ENCODE measurements around the gene EMCN. TPM values are rescaled to one million over a fixed set of nuclear protein-coding genes. Genes with fewer than 3 reads are reported as not detected.

EMCN gene
- total and polyA plus RNA-seq, 2 of the 8 experiments (the other 6 are each of a cell fraction or from before 2014, with no cell fraction given): not detected

- no peaks in the 10 kb centered on the region for H3K23me2 ChIP-seq (ENCODE audit: low read depth, low read length)
- H2BK5ac ChIP-seq (ENCODE audit: low read depth, low read length): no peak overlapping the region
- H3K14ac ChIP-seq (ENCODE audit: insufficient read length): no peak overlapping the region
- no peak overlapping the region for H4K5ac ChIP-seq (ENCODE audit: insufficient read length, low read depth, low read length)
- TF ChIP-seq TAF7 (optimal IDR thresholded peaks at IDR 0.05; ENCODE audit: borderline replicate concordance, low read depth, low read length) (no peak), EGR1 (IDR thresholded peaks at IDR 0.05; ENCODE audit: borderline replicate concordance, low read depth, low read length) (no peak), JUND (IDR thresholded peaks at IDR 0.05; ENCODE audit: low read length) (no peak), PHF8 (conservative IDR thresholded peaks at IDR 0.05; ENCODE audit: low read depth, low read length) (no peak), CHD1 (IDR thresholded peaks at IDR 0.05; ENCODE audit: low read depth, low read length) (no peak), POU5F1 (IDR thresholded peaks at IDR 0.05; ENCODE audit: low read depth, low read length) (no peak), ATF3 (IDR thresholded peaks at IDR 0.05; ENCODE audit: insufficient read depth, low read depth, low read length) (no peak), POLR2AphosphoS5 (IDR thresholded peaks at IDR 0.05; ENCODE audit: low read depth, low read length) (no peak), YY1 (IDR thresholded peaks at IDR 0.05; ENCODE audit: low read depth, low read length) (no peak), SIRT6 (IDR thresholded peaks at IDR 0.05; ENCODE audit: low read length) (no peak), RAD21 (IDR thresholded peaks at IDR 0.05 in 1 of 2, conservative IDR thresholded peaks at IDR 0.05 in 1 of 2; ENCODE audit: low read depth in 2 of 2, low read length in 2 of 2) (no peak), CHD2 (IDR thresholded peaks at IDR 0.05; ENCODE audit: low read length) (no peak)
- no peak overlapping the region for H3K9ac ChIP-seq (replicated peaks in 1 of 4; ENCODE audit: extremely low read depth in 1 of 4, low read depth in 3 of 4, low read length in 3 of 4)
- no peak overlapping the region for H3K56ac ChIP-seq (replicated peaks; ENCODE audit: insufficient read length, low read depth, low read length)
- H2BK20ac ChIP-seq (ENCODE audit: low read length): no peak overlapping the region
- H3K27me3 ChIP-seq (replicated peaks in 1 of 4; ENCODE audit: control insufficient read depth in 3 of 4, extremely low read depth in 1 of 4, insufficient read depth in 3 of 4, low read length in 3 of 4): no peaks in the 10 kb centered on the region
- no peak overlapping the region for H3K27ac ChIP-seq (ENCODE audit: low read depth, low read length)
- no peak overlapping the region for H3K4me3 ChIP-seq (ENCODE audit: extremely low read depth in 1 of 4, insufficient read depth in 2 of 4, low read depth in 3 of 4, low read length in 4 of 4)
- H3K79me2 ChIP-seq (ENCODE audit: control insufficient read depth in 1 of 2, insufficient read depth in 2 of 2, low read length in 2 of 2): no peaks in the 10 kb centered on the region
- no peaks in the 10 kb centered on the region for H4K20me1 ChIP-seq (replicated peaks in 1 of 2; ENCODE audit: control insufficient read depth in 1 of 2, insufficient read depth in 2 of 2, low read length in 2 of 2)
- no peak overlapping the region for H2BK15ac ChIP-seq (ENCODE audit: low read length)
- CTCF ChIA-PET (ENCODE audit: partially characterized antibody): interaction anchor here (0.5 to 1.1 kb wide), 2 partner anchors 10 to 1551 kb away, joined by 3 read pairs; no protein-coding TSS in a partner anchor
- no peak overlapping the region for H2BK12ac ChIP-seq (ENCODE audit: low read depth, low read length)
- no peaks in the 10 kb centered on the region for H3K36me3 ChIP-seq (ENCODE audit: control insufficient read depth in 2 of 4, insufficient read depth in 4 of 4, low read length in 3 of 4)
- no peak overlapping the region for H2AFZ ChIP-seq (ENCODE audit: low read length)
- H2AK5ac ChIP-seq (ENCODE audit: low read depth, low read length): no peak overlapping the region
- no peak overlapping the region for H3K18ac ChIP-seq (ENCODE audit: extremely low read depth, low read length)
- no peak overlapping the region for H3K23ac ChIP-seq (ENCODE audit: insufficient read length)
- POLR2A ChIA-PET (ENCODE audit: partially characterized antibody): no interaction called here
- no peaks in the 10 kb centered on the region for H3K9me3 ChIP-seq (ENCODE audit: insufficient read depth in 2 of 2, low read depth in 1 of 2, low read length in 1 of 2)
- DNase-seq (ENCODE audit: low read depth in 1 of 2, low spot score in 2 of 2) (no peak), FAIRE-seq (no peak)
- H3K4me1 ChIP-seq (replicated peaks in 1 of 4; ENCODE audit: control insufficient read depth in 3 of 4, insufficient read depth in 4 of 4, low read length in 3 of 4): no peaks in the 10 kb centered on the region
- no peak overlapping the region for H2BK120ac ChIP-seq (replicated peaks; ENCODE audit: low read depth, low read length)
- no peak overlapping the region for H3K4me2 ChIP-seq (ENCODE audit: insufficient read depth in 1 of 2, low read depth in 2 of 2, low read length in 2 of 2)
- H4K91ac ChIP-seq (replicated peaks; ENCODE audit: insufficient read length, low read length): no peak overlapping the region
- WGBS, 2 experiments (ENCODE audit: extremely low coverage in 1 of 2, insufficient coverage in 1 of 2, insufficient read length in 1 of 2, insufficient replicate concordance in 2 of 2, low coverage in 1 of 2, low lambda C conversion rate in 2 of 2, missing lambda C conversion rate in 1 of 2): 89% methylated on average over 2 of the region's 2 CpGs; no CpG with 5 or more reads in 1 of the 2 experiments
- no peak overlapping the region for H3K4ac ChIP-seq (replicated peaks; ENCODE audit: insufficient read length, low read depth, low read length)
- H3K79me1 ChIP-seq (ENCODE audit: low read depth, low read length): no peaks in the 10 kb centered on the region
- no peak overlapping the region for H4K8ac ChIP-seq (ENCODE audit: extremely low read depth, insufficient read depth, low read length)
These were observed 34.0 kb downstream of the EMCN start for GRCh38 chr4:100483796-100484195.
